Colon (tissue), 2 donors: Measurements from ENCODE around the gene MRPL14.
"Not testable (repeated sequence)": the region's sequence is repeated elsewhere in the genome, so short reads cannot be mapped to it uniquely, and the experiment has no call there.

Experiments
- FAIRE-seq: peaks from 2 replicates; lab custom pipeline; 2012; peaks lifted over from hg19 to GRCh38; lab: Jason Lieb, UNC
- donor health status: control.
- donor health status: control.

Gene MRPL14

GRCh38 chr6:44097782-44098317, 29.4 kb downstream of the MRPL14 start:
- no peak for FAIRE-seq

GRCh38 chr6:44096612-44097011, 30.6 kb downstream of the MRPL14 start:
- FAIRE-seq = no peak

- not testable (repeated sequence) for FAIRE-seq
Observed at GRCh38 chr6:44095243-44095623, 32.0 kb downstream of the MRPL14 start.

GRCh38 chr6:44094403-44095242, 32.6 kb downstream of the MRPL14 start:
- FAIRE-seq = no peak

- FAIRE-seq = no peak
Observed at GRCh38 chr6:44093750-44094402, 33.4 kb downstream of the MRPL14 start.

GRCh38 chr6:44093066-44093465, 34.2 kb downstream of the MRPL14 start:
- FAIRE-seq = no peak

GRCh38 chr6:44091981-44092884, 35.0 kb downstream of the MRPL14 start:
- FAIRE-seq = no peak

GRCh38 chr6:44091356-44091755, 35.9 kb downstream of the MRPL14 start:
- FAIRE-seq = not testable (repeated sequence)

- no peak for FAIRE-seq
Observed at GRCh38 chr6:44090465-44090864, 36.8 kb downstream of the MRPL14 start.

- no peak for FAIRE-seq
Observed at GRCh38 chr6:44088827-44089590, 38.2 kb downstream of the MRPL14 start.

GRCh38 chr6:44087623-44088022, 39.6 kb downstream of the MRPL14 start:
- no peak for FAIRE-seq

GRCh38 chr6:44086931-44087574, 40.2 kb downstream of the MRPL14 start:
- no peak for FAIRE-seq

GRCh38 chr6:44085219-44085618, 42.0 kb downstream of the MRPL14 start:
- FAIRE-seq = no peak

GRCh38 chr6:44084231-44085014, 42.8 kb downstream of the MRPL14 start:
- no peak for FAIRE-seq

GRCh38 chr6:44082872-44083321, 44.4 kb downstream of the MRPL14 start:
- FAIRE-seq = no peak

GRCh38 chr6:44081753-44082152, 45.5 kb downstream of the MRPL14 start:
- no peak for FAIRE-seq

GRCh38 chr6:44080561-44081521, 46.4 kb downstream of the MRPL14 start:
- no peak for FAIRE-seq

- no peak for FAIRE-seq
Observed at GRCh38 chr6:44079672-44080071, 47.6 kb downstream of the MRPL14 start.
